ENCODE results near the gene HEATR5A.

The HEATR5A gene

DNA sequence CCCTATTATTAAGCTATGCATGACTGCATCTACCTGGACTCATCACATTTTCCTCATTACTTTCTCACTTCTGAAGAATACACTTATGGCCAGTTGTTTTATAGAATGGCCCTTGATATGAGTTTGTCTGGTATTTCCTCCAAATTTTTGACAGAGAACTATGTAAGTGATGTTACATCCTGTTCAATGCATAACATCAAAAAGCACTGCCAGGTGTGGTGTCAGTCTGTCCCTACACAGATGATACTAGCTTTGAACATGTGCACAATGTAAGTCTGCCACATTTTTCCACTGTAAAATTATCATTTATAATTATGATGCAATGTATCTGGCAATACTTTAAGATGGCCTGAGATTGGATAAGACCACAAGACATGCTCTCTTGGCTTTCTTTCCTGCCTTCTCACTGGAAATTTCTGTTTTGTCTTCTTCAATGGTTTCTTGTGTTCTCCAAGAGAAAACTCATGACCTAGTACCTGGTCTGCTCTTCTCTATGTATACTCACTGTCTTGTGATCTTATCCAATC, 28.3 kb downstream of the HEATR5A start:
- no peak overlapping the region for H3K4me3 ChIP-seq (ENCODE audit: low read depth, low read length)
- TF ChIP-seq MYC (IDR thresholded peaks at IDR 0.05; ENCODE audit: low read depth, low read length) = no peak
- no peak for TF ChIP-seq POLR2A (IDR thresholded peaks at IDR 0.05; ENCODE audit: extremely low read depth, insufficient read length)
- no peak for TF ChIP-seq MAX (IDR thresholded peaks at IDR 0.05; ENCODE audit: low read depth, low read length)
- TF ChIP-seq, protein P1, sequence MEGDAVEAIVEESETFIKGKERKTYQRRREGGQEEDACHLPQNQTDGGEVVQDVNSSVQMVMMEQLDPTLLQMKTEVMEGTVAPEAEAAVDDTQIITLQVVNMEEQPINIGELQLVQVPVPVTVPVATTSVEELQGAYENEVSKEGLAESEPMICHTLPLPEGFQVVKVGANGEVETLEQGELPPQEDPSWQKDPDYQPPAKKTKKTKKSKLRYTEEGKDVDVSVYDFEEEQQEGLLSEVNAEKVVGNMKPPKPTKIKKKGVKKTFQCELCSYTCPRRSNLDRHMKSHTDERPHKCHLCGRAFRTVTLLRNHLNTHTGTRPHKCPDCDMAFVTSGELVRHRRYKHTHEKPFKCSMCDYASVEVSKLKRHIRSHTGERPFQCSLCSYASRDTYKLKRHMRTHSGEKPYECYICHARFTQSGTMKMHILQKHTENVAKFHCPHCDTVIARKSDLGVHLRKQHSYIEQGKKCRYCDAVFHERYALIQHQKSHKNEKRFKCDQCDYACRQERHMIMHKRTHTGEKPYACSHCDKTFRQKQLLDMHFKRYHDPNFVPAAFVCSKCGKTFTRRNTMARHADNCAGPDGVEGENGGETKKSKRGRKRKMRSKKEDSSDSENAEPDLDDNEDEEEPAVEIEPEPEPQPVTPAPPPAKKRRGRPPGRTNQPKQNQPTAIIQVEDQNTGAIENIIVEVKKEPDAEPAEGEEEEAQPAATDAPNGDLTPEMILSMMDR (IDR thresholded peaks at IDR 0.05; ENCODE audit: low read depth, low read length) = no peak
- DNase-seq (ENCODE audit: low read depth) = no peak

DNA sequence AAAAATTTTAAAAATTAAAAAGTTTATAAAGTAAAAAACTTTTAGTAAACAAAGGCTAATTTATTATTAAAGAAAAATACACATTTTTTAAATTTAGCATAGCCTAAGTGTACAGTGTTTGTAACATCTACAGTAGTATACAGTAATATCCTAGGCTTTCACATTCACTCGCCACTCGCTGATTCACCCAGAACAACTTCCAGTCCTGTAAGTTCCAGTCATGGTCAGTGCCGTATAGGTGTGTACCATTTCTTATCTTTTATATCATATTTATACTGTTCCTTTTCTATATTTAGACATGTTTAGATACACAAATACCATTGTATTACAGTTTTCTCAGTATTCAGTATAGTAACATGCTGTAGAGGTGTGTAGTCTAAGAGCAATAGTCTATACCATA, 28.9 kb downstream of the HEATR5A start:
- no peak for DNase-seq (ENCODE audit: low read depth)
- H3K4me3 ChIP-seq (ENCODE audit: low read depth, low read length) = no peak overlapping the region
- TF ChIP-seq, protein P1 (IDR thresholded peaks at IDR 0.05; ENCODE audit: low read depth, low read length) = no peak
- TF ChIP-seq MYC (IDR thresholded peaks at IDR 0.05; ENCODE audit: low read depth, low read length) (no peak), MAX (IDR thresholded peaks at IDR 0.05; ENCODE audit: low read depth, low read length) (no peak), POLR2A (IDR thresholded peaks at IDR 0.05; ENCODE audit: extremely low read depth, insufficient read length) (no peak)

DNA sequence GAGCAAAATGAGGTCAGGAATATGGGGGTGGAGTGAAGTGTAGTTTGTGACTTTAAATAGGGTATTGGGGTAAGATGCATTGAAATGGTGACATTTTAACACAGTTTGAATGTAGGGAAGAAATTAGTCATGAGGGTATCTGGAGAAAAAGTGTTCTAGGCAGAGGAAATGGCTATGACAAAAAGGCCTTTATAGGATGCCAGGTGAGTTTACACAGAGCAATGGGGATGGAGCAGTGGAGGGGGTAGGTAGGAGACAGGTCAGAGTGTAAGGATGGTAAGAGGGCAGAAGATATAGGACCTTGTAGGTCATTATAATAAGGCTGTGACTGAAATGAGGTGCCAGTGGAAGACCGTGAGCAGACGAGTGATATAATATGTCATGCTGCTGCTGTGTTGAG, 30.4 kb downstream of the HEATR5A start:
- H3K4me3 ChIP-seq (ENCODE audit: low read depth, low read length) = no peak overlapping the region
- TF ChIP-seq POLR2A (IDR thresholded peaks at IDR 0.05; ENCODE audit: extremely low read depth, insufficient read length) (no peak), MYC (IDR thresholded peaks at IDR 0.05; ENCODE audit: low read depth, low read length) (no peak), MAX (IDR thresholded peaks at IDR 0.05; ENCODE audit: low read depth, low read length) (no peak)
- TF ChIP-seq, protein P1 (IDR thresholded peaks at IDR 0.05; ENCODE audit: low read depth, low read length) = no peak
- DNase-seq (ENCODE audit: low read depth) = no peak

DNA sequence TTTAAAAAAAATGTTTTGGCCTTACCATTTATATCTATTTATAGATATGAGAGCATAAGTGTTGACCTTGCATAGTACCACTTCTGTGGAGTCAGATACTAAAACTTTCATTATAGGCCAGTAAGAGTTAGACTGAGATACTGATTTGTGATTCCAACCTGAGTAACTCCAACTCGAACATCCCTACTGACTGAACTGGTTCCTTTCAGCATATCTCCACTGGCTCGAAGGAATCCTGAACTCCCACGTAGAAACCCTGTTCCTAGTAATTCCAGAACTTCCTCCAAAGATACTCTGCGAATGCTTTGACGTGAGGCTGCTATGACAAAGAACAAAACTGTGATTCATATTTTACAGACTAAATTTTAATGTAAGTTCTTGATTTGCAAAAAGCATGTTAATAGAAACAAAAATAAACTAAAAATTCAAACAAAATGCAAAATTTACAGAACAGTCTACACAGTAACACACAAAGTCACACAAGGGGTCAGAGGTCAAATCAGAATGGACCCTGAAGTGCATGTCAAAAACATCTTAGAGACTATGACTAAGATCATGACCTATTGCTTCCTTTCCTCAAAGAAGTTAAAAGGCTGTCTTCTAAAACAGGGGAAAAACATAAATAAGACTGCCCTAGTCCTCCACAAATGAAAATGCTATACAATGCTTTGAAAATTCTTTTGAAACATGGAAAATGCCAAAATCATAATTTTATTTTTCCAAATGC, 31.5 kb downstream of the HEATR5A start:
- TF ChIP-seq POLR2A (IDR thresholded peaks at IDR 0.05; ENCODE audit: extremely low read depth, insufficient read length) = no peak
- TF ChIP-seq, protein P1 (IDR thresholded peaks at IDR 0.05; ENCODE audit: low read depth, low read length) = no peak
- TF ChIP-seq MYC (IDR thresholded peaks at IDR 0.05; ENCODE audit: low read depth, low read length) = no peak
- no peak for TF ChIP-seq MAX (IDR thresholded peaks at IDR 0.05; ENCODE audit: low read depth, low read length)
- H3K4me3 ChIP-seq (ENCODE audit: low read depth, low read length) = no peak overlapping the region
- no peak for DNase-seq (ENCODE audit: low read depth)

DNA sequence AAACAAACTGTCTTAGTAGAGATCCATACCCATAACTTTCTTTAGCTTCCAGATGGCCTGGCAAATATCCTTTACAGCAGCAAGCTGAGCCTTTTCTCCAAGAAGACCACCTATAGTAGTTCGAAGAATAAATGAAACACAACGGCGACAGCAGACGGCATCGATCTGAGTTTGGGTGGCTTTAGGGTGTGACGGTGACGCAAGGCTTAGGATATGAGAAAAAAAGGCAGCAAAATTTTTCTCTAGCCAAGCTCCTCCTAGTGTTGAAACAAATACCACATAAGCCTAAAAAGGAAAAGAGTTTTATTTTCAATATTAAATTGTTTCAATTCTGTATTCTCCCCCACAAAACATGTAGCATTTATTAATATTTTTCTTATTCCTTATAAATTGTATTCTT, 33.3 kb downstream of the HEATR5A start:
- TF ChIP-seq POLR2A (IDR thresholded peaks at IDR 0.05; ENCODE audit: extremely low read depth, insufficient read length) (no peak), MYC (IDR thresholded peaks at IDR 0.05; ENCODE audit: low read depth, low read length) (no peak), MAX (IDR thresholded peaks at IDR 0.05; ENCODE audit: low read depth, low read length) (no peak)
- TF ChIP-seq, protein P1 (IDR thresholded peaks at IDR 0.05; ENCODE audit: low read depth, low read length) = no peak

More for the DNA sequence above, 33.3 kb downstream of the HEATR5A start:
- no peak overlapping the region for H3K4me3 ChIP-seq (ENCODE audit: low read depth, low read length)
- DNase-seq (ENCODE audit: low read depth) = no peak

Data from NB4 (cell line).